ENCODE measurements around the gene CLCN1.

- TF ChIP-seq, protein P1, sequence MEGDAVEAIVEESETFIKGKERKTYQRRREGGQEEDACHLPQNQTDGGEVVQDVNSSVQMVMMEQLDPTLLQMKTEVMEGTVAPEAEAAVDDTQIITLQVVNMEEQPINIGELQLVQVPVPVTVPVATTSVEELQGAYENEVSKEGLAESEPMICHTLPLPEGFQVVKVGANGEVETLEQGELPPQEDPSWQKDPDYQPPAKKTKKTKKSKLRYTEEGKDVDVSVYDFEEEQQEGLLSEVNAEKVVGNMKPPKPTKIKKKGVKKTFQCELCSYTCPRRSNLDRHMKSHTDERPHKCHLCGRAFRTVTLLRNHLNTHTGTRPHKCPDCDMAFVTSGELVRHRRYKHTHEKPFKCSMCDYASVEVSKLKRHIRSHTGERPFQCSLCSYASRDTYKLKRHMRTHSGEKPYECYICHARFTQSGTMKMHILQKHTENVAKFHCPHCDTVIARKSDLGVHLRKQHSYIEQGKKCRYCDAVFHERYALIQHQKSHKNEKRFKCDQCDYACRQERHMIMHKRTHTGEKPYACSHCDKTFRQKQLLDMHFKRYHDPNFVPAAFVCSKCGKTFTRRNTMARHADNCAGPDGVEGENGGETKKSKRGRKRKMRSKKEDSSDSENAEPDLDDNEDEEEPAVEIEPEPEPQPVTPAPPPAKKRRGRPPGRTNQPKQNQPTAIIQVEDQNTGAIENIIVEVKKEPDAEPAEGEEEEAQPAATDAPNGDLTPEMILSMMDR (conservative IDR thresholded peaks at IDR 0.05; ENCODE audit: low read depth, low read length) = no peak
- TF ChIP-seq NFE2L2 (IDR thresholded peaks at IDR 0.05; ENCODE audit: low read depth, low read length) (no peak), USF2 (IDR thresholded peaks at IDR 0.05; ENCODE audit: low read depth, low read length) (no peak), CEBPB (IDR thresholded peaks at IDR 0.05; ENCODE audit: low read depth, low read length) (no peak), POLR2A (IDR thresholded peaks at IDR 0.05; ENCODE audit: low read depth, low read length) (no peak), SMC3 (IDR thresholded peaks at IDR 0.05; ENCODE audit: low read depth, low read length) (no peak)
These were observed 44.7 kb upstream of the CLCN1 start for GRCh38 chr7:143271240-143271639.

All from IMR-90 (cell line).